Panc1 (cell line): ENCODE data around the gene ZNF507.

ENCODE experiments used
- POLR2AphosphoS5 ChIP-seq: IDR thresholded peaks from 2 replicates; pipeline ENCODE4 v1.6.1; 2012; ENCODE audit warnings: mild to moderate bottlenecking, low read depth, low read length, moderate library complexity
- REST ChIP-seq, 2 experiments: IDR thresholded peaks; 2 replicates each; pipeline ENCODE4 v1.6.1; 2011 to 2012; ENCODE audit warnings: low read depth in 2 of 2, control low read depth in 1 of 2, low read length in 1 of 2, mild to moderate bottlenecking in 1 of 2, moderate library complexity in 1 of 2; ENCODE audit not compliant: insufficient read depth in 1 of 2
- TF ChIP-seq, protein P1 (sequence below): fragments of 450-650 bp; IDR thresholded peaks from 2 replicates; pipeline ENCODE4 v1.5.1; 2017; ENCODE audit warnings: mild to moderate bottlenecking

DNA sequence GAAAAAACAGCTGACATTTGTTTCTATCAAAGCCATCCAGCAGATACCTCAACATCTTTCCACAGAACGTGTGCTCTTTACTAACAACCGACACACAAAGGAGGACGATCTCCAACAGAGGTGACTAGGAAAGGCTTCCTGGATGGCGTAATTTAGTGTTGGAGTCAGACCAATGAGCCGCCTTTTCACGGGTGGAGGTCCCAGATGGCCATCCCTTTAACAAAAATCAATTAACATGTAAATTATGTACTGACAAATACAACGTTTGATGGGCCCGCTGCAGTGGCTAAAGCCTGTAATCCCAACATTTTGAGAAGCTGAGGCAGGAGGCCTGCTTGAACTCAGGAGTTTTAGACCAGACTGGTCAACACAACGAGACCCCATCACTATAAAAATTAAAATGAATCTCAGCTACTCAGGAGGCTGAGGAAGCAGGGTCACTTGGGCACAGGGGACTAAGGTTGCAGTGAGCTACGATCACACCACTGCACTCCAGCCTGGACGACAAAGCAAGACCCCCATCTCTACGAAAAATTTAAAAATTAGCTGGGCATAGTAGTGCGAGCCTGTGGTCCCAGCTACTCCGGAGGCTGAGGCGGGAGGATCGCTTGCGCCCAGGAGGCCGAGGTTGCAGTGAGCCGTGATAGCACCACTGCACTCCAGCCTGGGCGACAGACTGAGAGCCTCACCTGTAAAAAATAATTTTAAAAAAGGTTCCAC is 59.0 kb downstream of the ZNF507 start:
- TF ChIP-seq, protein P1, sequence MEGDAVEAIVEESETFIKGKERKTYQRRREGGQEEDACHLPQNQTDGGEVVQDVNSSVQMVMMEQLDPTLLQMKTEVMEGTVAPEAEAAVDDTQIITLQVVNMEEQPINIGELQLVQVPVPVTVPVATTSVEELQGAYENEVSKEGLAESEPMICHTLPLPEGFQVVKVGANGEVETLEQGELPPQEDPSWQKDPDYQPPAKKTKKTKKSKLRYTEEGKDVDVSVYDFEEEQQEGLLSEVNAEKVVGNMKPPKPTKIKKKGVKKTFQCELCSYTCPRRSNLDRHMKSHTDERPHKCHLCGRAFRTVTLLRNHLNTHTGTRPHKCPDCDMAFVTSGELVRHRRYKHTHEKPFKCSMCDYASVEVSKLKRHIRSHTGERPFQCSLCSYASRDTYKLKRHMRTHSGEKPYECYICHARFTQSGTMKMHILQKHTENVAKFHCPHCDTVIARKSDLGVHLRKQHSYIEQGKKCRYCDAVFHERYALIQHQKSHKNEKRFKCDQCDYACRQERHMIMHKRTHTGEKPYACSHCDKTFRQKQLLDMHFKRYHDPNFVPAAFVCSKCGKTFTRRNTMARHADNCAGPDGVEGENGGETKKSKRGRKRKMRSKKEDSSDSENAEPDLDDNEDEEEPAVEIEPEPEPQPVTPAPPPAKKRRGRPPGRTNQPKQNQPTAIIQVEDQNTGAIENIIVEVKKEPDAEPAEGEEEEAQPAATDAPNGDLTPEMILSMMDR, result no peak
- no peak for TF ChIP-seq POLR2AphosphoS5
- no peak for TF ChIP-seq REST (IDR thresholded peaks at IDR 0.05; ENCODE audit: insufficient read depth in 1 of 2, low read depth in 2 of 2, low read length in 1 of 2)
